GM18873 (cell line): ENCODE measurements around the gene DEFB123.
"Not testable (repeated sequence)": the region's sequence is repeated elsewhere in the genome, so short reads cannot be mapped to it uniquely, and the experiment has no call there.

Experiments
- ATAC-seq: cut with Tn5 transposase; IDR thresholded peaks from one replicate; pipeline ENCODE4 v1.9.1; 2021; ENCODE audit warnings: mild to moderate bottlenecking, moderate library complexity, moderate number of reproducible peaks; ENCODE audit not compliant: unreplicated experiment, low FRiP score

DEFB123 gene

GRCh38 chr20:31440012-31440659, at the start of gene DEFB123:
TSS of gene DEFB123 (plus strand) at chr20:31440632. CDS start at chr20:31440699, 67 bp downstream.
- no peak for ATAC-seq

GRCh38 chr20:31392836-31393235, 47.6 kb upstream of the DEFB123 start:
- ATAC-seq = no peak

GRCh38 chr20:31394900-31395299, 45.5 kb upstream of the DEFB123 start:
- ATAC-seq = no peak

- ATAC-seq = no peak
These were observed 36.5 kb upstream of the DEFB123 start for GRCh38 chr20:31403886-31404285.

- no peak for ATAC-seq
These were observed 34.3 kb upstream of the DEFB123 start, which contains the start of gene DEFB121 for GRCh38 chr20:31406115-31406514. TSS of gene DEFB121 (minus strand) at chr20:31406215. CDS start at chr20:31406152, 63 bp downstream.

- no peak for ATAC-seq
These were observed 30.4 kb upstream of the DEFB123 start for GRCh38 chr20:31410011-31410410.

GRCh38 chr20:31414381-31414780, 26.1 kb upstream of the DEFB123 start:
- no peak for ATAC-seq

GRCh38 chr20:31415653-31416052, 24.8 kb upstream of the DEFB123 start:
- no peak for ATAC-seq

GRCh38 chr20:31418307-31418706, 22.1 kb upstream of the DEFB123 start:
- ATAC-seq = no peak

- no peak for ATAC-seq
These were observed 14.6 kb upstream of the DEFB123 start for GRCh38 chr20:31425797-31426196.

GRCh38 chr20:31426891-31427551, 13.4 kb upstream of the DEFB123 start:
- not testable (repeated sequence) for ATAC-seq

GRCh38 chr20:31427576-31427975, 12.9 kb upstream of the DEFB123 start:
- ATAC-seq = not testable (repeated sequence)

- no peak for ATAC-seq
These were observed 9.8 kb upstream of the DEFB123 start for GRCh38 chr20:31430568-31431115.

GRCh38 chr20:31446084-31446819, 5.8 kb downstream of the DEFB123 start:
- no peak for ATAC-seq

- no peak for ATAC-seq
These were observed 9.3 kb downstream of the DEFB123 start for GRCh38 chr20:31449511-31450414.

- ATAC-seq = no peak
These were observed 12.1 kb downstream of the DEFB123 start for GRCh38 chr20:31452575-31452974.

- no peak for ATAC-seq
These were observed 13.9 kb downstream of the DEFB123 start for GRCh38 chr20:31454361-31454760.

GRCh38 chr20:31470946-31471345, 30.5 kb downstream of the DEFB123 start:
- ATAC-seq = not testable (repeated sequence)

- ATAC-seq = no peak
These were observed 32.2 kb downstream of the DEFB123 start for GRCh38 chr20:31472395-31473330.
